ENCODE data around the gene CFAP97D1.

CFAP97D1 gene

DNA sequence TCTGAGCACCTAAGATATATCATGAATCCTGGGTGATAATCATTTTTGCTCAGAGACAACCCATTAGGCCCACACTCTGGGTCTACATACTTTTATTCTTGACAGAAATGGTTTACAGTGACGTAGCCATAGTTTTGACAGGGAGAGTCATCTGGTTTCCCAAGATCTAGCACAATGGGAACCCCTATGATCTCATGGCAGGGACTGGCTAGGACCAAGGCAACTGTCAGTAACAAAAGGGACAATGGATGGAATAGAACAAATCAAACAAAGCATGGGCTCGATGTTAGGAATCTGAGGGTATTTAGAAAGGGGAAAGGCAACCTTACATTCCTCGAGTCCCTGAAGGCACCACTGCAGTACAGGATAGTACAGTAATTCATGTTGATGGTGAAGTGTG lies 20.5 kb downstream of the CFAP97D1 start:
- no peak for DNase-seq

DNA sequence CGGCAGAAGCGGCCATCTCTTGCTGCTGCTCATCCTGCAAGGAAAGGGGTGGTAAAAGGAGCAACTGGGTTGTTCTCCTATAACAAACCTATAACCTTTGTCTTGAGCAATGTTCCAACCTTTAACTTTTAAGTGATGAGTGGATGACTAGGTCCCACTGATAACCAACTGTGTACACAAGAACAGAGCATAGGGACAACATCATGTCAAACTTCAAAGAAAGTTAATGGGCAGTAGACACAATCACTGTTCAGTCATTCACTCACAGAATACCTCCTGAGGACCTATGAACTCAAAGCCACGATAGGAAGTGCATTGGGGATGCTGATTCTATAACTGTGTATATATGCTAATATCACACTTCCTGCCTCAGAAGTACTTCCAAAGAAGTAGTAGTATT lies 21.6 kb downstream of the CFAP97D1 start:
- no peak for DNase-seq

DNA sequence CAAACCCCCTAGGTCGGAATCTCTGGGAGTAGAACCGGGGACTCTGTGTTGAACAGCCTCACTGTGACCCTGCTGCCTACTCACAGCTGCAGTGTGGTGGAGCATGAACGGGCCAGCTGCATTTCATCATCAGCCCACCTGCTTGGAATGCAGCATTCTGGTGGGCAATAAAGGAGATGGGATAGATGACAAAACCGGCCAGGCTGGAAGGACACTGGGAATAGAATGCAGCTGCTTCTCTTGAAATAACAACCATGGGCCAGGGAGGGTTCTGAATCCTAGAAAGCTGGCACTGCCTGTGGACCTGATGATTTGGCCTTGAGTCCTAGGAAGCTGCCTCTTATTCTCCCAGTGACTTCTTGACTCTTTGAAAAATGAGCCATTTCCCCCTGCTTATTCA lies 23.5 kb downstream of the CFAP97D1 start:
- no peak for DNase-seq

DNA sequence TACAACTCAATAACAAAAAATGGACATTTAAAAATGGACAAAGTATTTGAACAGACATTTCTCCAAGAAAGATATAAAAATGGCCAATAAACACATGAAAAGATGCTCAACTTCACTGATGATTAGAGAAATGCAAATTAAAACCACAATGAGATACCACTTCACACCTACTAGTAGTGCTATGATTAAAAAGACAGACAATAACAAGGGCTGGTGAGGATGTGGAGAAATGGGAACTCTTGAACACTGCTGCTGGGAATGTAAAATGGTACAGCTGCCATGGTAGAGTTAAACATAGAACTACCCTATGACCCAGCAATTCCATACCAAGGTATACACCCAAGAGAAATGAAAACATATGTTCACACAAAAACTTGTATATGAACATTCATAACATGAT lies 24.9 kb downstream of the CFAP97D1 start:
- DNase-seq, result no peak

DNA sequence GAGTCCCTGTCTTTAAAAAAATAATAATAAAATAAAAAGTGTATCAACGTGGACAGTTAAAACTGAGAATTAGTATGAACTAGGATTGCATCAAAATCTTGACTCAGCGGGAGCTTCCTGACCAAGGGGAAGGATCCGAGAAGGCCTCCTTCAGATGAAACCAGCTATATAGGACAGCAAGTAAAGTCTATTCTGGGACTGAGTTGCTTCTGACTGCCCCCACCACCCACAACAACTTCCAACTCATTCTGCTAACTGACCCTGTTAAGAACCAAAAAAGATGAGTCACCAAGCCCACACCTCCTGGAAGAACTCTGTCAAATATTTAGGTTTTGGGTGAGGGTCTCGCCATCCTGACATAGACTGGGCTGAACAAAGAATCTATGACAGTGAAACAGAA lies 27.8 kb downstream of the CFAP97D1 start:
- no peak for DNase-seq

DNA sequence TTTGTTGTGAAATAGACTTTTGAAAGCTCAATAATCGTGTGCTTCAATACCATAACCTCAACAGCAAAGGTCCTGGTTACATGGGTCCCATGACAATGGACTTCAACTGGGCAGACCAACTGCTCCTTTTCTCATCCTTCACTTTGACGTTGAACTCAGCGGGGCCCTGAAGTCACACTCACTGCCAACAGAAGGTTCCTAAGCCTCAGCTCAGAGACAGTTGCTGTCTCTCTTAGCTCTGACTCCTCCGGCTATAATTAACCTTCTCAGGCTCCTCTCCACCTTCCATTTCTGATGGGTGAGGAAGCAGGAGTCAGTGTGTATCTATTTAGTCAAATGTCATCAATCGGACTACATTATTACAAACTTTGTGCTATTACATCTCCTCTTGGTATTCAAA lies 28.9 kb downstream of the CFAP97D1 start:
- no peak for DNase-seq

DNA sequence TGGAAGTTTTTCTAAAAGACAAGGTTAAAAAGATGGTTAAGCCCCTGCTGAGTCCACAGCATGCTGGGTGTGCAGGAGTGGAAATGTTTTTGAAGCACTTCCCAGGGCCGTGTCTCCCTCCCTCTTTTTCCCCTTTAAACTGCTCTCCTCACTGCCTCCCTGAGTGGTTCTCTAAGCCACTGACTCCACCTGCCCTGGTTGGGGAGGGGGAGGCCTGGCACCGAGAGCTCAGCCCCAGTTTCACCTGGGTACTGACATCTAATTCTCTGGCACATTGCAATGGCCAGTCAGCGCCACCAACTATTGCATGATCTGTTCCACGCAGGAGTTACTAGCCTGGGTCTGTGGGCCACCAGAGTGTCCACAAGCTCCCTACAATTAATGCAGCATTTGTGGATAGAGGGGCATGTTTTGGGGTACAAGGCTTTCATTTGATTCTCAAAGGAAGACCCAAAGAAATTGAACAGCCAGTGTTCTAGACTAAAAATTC lies 30.0 kb downstream of the CFAP97D1 start:
- DNase-seq, result no peak

DNA sequence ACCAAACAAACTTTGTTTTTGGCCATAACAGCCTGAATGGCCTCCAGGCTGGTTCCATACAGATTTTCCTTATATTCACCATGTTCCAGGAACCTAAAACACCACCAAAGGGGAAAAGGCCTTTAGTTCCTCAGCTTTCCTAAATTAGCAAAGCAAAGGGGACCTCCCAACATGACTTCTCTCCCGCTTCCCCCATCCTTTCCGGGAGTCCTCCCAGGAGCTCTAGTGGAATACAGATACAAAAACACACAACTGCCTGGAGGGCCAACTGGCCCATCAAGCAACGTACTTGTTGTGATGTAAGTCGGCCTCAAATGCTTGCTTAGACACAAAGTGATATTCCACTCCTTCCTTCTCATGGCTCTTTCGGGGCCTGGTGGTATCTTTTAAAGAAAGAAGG lies 30.6 kb downstream of the CFAP97D1 start:
- no peak for DNase-seq

DNA sequence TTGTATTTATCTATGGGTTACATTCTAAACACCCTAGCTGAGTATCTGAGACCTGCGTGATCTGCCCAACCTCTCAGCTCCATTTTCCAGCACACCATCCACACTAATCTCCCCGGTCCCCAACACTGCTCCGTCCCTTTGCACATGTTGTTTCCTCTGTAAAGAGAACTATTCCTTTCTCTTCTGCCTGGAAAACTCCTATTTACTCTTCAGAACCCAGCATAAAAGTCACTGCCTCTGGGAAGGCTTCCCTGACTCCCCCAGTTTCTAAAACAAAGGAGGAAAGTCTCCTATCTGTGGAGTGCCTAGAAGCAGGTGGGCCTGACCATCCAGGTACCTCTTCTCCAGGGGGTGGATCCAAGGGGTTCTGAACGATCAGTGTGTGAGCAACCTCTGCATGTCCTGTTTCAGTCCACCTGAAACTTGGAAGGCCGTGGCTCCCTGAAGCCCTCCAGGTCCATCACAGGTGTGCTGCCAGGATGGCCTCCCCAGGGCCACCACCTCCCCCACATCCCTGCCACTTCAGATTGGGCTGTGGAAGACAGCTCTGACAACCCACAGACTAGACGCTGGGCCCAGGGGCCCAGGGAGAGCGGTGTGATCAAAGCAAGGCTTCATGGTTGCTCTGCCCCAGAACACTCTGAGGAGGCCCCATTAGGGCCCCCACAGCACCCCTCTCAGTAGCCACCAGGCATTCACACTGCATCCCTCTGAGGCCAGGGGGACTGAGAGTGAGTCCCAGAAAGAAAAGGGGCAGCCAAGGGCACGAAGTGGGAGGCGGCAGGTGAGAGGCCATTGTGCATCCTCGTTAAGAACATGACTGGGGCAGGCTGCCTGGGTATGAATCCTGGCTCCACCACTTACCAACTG lies 32.4 kb downstream of the CFAP97D1 start:
- DNase-seq, result no peak

DNA sequence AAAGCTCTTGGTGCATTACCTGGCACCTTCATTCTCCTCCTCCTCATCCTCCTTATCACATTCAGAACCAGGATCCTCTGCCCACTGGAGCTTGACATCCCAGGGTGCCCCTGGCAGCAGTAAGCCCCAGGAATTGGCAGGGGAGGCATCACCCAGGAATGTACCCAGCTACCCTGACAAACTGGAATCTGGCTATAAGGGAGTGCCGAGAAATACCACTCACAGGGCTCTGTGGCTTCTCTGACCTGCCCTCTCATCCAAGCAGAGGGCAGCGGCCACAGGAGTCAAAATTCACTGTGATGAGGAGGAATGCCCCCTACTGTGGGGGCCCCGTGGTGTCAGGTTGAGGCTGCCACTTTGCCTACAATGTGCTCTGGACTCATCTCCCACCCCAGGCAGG lies 33.2 kb downstream of the CFAP97D1 start:
- DNase-seq, result no peak

DNA sequence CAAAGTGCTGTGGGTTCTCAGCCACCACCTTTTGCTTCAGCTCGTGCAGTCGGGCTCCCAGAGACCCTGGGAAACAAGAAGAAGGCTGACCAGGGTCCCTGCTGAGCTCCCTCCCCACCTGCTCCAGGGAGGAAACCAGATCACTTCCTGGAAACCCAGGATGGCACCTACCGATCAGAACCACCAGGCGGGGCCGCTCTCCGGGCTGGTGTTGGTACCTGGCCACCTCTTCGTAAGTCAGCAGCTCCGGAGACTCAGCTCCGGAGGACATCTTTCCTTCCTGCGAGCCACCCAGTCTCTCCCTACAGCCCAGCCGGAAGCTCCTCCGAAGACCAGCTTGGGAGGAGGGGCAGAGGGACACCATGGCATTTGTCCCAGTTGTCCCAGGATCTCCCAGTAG lies 33.8 kb downstream of the CFAP97D1 start:
- no peak for DNase-seq

DNA sequence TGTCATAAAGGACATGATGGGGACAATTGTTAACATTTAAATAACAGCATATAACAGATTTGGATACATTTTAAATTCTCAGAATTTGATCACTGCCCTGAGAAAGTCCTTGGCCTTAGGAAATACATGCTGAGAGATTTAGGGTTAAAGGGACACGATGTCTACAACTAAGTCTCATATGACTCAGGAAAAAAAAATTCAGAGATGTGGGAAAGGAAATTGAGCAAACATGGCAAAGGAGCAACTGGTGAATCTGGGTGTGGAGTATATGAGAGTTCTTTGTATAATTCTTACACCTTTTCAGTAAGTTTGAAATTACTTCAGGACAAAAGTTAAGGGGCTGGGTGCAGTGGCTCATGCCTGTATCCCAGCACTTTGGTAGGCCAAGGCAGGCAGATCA lies 34.5 kb downstream of the CFAP97D1 start:
- DNase-seq, result no peak

DNA sequence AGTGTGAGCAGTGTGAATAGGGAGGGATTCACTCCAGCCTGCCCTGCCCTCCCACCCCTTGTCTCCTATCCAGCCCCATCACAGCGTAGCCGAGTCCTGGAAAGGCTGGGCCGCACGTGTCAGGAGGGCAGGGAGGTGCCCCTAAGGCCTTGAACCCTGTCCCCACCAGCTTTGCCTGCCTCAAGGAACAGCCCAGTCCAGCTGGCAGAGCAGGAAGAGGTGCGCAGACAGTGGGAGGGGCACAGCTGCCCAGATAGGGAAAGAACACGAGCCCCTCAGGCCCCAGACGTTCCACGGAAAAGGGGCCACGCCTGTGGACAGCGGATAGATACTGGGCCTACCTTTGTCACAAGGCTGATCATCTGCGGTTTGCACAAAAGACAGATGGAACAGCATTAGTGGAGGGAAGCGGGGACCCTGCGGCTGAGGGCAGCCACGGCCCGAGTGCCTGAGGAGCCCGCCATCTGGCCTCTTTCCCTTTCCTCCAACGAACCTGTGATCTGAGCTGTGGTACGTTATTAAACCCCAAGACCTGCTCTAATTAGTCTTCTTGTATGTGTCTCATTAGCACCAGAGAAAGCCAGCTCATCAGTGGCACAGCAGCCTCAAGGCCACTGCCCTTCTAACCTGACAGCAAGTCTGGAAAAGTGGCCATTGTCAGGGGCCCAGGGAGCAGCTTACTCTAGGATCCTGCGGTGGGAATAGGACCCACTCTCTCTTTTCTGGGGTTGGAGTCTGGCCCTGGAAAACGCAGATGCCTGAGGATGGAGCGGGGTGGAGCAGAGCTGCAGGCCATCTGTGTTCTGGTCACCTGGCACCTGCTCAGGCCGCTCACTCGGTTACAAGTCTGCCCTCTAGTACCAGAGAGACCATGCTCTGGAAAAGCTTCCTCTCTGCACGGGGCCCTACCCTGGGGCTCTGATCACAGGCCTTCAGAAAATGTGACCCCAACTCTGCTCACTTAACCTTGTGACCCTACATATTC lies 36.4 kb downstream of the CFAP97D1 start:
- DNase-seq, result no peak

DNA sequence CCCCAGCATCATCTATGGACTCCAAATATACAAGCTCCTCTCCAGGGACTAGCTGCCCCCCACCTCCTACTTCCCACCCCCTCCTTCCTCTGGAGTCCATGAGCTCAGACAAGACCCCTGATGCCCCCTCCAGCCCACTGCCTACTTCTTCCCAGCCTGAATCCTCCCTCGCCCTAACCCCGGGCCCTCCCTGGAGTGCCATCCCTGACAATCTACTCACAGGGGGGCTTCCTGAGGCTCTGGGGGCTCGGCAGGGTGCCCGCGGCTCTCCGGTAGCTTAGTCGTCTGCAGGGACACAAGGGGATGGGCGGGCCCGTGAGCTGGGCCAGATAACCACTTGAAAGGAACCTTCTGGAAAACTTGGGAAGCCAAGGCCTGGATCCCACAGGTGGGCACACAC lies 37.6 kb downstream of the CFAP97D1 start:
- no peak for DNase-seq

DNA sequence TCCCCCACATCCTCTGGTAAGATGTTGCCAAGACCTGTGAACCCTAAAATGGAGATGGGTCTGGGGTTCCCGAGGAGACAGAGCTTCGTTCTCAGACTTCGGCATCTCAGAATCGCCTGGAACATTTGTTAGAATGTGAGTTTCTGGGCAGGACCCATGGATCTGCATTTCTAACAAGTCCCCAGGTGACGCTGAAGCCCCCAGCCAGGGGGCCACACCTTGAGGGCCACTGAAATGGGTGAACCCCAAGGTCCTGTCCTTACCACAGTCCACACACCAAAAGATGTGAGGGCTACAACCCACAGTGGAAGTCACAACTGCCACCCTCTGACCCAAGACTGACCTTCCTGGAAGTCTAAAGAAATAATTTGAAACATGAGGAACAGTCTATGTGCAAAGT lies 38.7 kb downstream of the CFAP97D1 start:
- DNase-seq, result no peak

DNA sequence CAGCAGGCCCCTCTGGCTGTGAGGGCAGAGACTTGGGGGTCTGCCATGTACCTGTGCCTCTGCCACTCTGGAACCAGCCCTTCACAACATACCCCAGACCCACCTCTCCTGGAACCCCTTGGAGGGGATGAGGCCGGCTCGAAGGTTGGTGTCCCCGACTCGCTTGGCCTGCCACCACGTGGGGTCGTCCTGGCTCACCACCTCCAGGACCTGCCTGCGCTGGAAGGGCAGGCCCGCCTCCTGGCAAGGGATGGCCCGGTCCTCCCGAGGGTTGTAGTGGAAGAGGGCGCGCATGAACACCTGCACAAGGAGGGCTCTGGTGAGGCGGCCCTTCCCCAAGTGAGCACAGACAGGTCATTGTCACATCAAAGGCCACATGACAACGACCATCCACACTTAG lies 40.5 kb downstream of the CFAP97D1 start:
- no peak for DNase-seq

DNA sequence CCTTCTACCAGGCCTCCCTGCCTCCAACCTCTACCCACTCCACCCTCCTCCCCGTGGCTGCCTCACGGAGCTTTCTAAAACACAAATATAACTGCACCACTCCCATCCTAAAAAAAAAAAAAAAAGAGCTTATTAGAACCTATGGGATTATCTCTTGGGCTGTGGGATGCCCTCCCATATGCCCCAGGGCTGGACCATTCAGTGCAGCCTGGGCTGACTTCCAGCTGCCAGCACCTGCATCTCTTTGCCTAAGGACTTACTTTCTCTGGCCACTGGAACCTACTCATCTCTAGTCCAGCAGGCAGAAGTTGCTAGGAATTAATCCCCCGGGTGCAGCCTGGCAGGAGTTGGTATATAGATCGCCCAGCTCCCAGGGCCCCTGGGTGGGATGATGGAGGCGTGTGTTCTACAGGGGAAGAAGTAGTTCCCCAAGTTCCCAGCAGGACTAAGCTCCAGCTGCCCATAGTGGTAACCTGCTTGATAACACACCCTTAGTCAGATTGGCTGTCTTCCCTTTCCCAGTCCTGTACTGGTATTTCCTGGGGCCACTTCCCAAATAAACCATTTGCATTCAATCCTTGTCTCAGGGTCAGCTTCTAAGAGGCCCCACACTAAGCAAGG lies 42.4 kb downstream of the CFAP97D1 start:
- no peak for DNase-seq

DNA sequence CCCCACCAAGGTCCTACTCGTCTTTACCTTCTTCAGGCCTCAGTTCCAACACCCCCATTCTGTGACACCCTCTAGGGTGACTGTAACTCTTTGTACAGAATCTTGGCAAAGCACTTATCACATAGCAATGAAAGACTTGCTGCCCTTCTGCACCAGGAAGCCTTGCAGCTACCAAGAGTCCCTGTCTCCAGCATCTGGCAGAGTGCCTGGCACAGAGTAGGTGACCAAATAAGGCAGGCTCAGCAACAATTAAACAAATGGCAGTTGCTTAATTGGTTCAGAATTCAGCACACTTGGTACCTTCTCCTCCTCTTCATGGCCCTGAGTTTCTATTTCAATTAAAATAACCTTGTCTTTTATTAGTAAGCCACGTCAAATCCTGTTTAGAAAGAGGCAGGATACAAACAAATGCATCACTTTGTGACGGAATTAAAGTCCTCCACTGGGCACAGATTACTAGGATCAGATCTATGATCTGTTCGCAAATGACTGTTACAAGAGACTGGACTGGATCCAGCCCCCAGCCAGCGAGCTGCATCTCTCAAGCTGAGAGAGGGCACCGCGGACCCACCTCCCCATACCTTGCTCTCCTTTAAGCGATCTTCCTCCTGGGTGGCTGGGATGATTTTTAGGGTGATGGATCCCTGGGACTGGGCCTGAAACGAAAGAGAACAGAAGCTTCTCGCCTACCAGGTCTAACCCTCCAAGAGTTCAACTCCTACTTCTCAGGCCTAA lies 43.3 kb downstream of the CFAP97D1 start:
- no peak for DNase-seq

DNA sequence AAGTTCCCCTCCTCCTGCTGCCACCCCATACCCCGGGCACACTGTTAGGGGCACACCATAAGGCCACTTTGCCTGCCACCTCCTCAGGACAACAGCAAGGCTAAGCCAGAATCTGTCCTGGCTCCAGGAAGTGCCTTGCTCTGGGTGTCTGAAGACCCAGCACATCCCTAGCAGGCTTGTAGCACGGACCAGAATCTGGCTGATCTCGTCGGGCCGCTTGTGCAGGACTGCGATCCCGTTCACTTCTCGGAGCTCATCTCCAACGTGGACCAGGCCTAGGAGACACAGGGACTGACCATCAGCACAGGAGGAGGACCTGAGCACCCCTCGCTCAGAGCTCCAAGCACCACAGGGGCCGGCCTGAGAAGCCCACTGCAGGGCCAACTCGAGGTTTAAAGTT lies 45.3 kb downstream of the CFAP97D1 start:
- DNase-seq, result no peak

DNA sequence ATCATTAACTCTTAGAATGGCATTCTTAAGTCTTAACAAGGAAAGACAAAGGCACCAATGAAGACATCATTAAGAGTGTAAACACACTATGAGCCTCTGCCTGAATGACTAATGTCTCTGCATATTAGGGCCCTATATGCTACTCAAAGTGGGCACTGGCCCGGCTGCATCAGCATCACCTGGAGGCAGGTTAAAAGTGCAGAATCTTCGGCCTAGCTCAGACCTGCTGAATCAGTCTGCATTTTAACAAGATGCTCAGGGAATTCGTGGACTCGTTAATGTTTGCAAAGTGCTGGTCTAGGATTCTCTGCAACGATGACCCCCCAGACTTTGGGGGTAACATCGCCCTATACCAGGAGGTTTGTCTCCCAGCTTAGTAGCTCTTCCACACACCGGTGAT lies 46.0 kb downstream of the CFAP97D1 start:
- no peak for DNase-seq

DNA sequence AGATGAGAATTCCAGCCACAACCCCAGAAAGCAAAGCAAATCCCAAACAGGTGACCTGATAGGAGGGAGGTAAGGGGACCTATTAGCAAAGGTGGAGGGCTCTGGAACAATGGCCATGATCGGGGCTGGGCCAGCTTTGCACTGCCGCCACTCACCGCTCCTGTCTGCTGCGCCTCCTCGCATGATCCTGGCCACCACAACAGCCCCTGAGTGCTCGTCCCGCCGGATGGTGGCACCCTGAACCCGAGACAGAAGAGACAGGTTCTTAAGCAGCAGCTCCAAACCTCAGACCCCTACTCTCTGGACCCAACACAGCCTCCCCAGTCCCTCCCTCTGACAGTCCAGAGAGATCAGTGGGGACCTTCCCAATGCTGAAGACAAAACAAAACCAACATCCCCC lies 47.4 kb downstream of the CFAP97D1 start:
- DNase-seq, result no peak

DNA sequence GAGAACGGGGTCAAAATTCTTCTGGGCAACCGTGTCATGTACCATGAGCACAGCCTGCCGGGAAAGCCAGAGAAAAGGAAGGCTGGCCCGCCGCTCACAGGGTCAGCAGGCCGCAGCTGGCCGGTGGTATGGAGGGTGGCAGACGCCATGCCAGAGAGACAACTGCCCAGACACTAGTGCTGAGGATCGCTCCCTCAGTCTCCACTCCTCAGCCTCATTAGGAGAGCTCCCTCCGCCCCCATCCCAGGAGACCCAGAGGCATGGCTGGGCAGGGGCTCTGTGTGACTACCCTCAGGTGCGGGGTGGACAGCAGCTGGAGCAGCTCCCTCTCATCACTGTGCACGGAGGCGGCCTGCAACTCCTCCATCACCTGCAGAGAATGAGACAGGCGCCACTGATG lies 49.5 kb downstream of the CFAP97D1 start:
- DNase-seq, result no peak

All from NCI-H2107 (cell line).